SK-N-SH (cell line): Measurements from ENCODE around the gene CEBPG. TPM values are rescaled to one million over a fixed set of nuclear protein-coding genes. Genes with fewer than 3 reads are reported as not detected.

Experiments
- CTCF ChIA-PET: fragments of 300-600, 350-600 bp; formaldehyde crosslinking; extraction: SDS; loops from one replicate; lab custom pipeline; 2021; lab: Yijun Ruan, JAX
- POLR2A ChIA-PET: fragments of 350-600 bp; sonication (Branson Sonifier 250); formaldehyde crosslinking; extraction: SDS; loops from one replicate; lab custom pipeline; 2020; ENCODE audit warnings: antibody characterized with exemption, inconsistent platforms; lab: Yijun Ruan, JAX
- DNase-seq: peaks from one replicate; pipeline ENCODE4 v3.0.0; 2012
- H2AFZ ChIP-seq: fragments of 200-600 bp; sonication (generic); 2 replicates; pipeline ENCODE4 v1.8.1; 2016; ENCODE audit warnings: antibody characterized with exemption, mild to moderate bottlenecking, low read depth
- H3F3A ChIP-seq: fragments of 200-600 bp; sonication (generic); replicated peaks from 2 replicates; pipeline ENCODE3; 2016; ENCODE audit warnings: antibody characterized with exemption, mild to moderate bottlenecking; ENCODE audit not compliant: insufficient read depth
- H3K27ac ChIP-seq, 2 experiments: fragments of 200-500 bp in 1 of 2; fragments of 200-600 bp in 1 of 2; sonication (Bioruptor generic) in 1 of 2; sonication (generic), shearing (Covaris generic) in 1 of 2; 2 replicates each; pipeline versions ENCODE4 v1.5.1 to v1.6.1; 2014 to 2016; ENCODE audit warnings: low read depth in 2 of 2, inconsistent platforms in 1 of 2, low read length in 1 of 2, mild to moderate bottlenecking in 1 of 2, mixed read lengths in 1 of 2
- H3K27me3 ChIP-seq: fragments of 200-600 bp; sonication (generic), shearing (Covaris generic); 2 replicates; pipeline ENCODE4 v1.6.1; 2016; ENCODE audit warnings: mixed run types; ENCODE audit not compliant: insufficient read depth
- H3K36me3 ChIP-seq, 2 experiments: fragments of 200-500 bp in 1 of 2; fragments of 200-600 bp in 1 of 2; sonication (Bioruptor generic) in 1 of 2; sonication (generic) in 1 of 2; replicated peaks in 1 of 2; 2 replicates each; pipeline versions ENCODE3 to v1.5.1; 2014 to 2016; ENCODE audit warnings: low read length in 1 of 2, mild to moderate bottlenecking in 1 of 2; ENCODE audit not compliant: insufficient read depth in 2 of 2, control insufficient read depth in 1 of 2
- H3K4me1 ChIP-seq, 2 experiments: fragments of 200-500 bp in 1 of 2; fragments of 200-600 bp in 1 of 2; sonication (Bioruptor generic) in 1 of 2; sonication (generic), shearing (Covaris generic) in 1 of 2; 2 replicates each; pipeline versions ENCODE4 v1.5.1 to v1.6.1; 2014 to 2016; ENCODE audit warnings: low read depth in 1 of 2, low read length in 1 of 2, mixed run types in 1 of 2; ENCODE audit not compliant: insufficient read depth in 2 of 2, control insufficient read depth in 1 of 2
- H3K4me2 ChIP-seq: fragments of 200-600 bp; sonication (generic), shearing (Covaris generic); 2 replicates; pipeline ENCODE4 v1.6.1; 2017; ENCODE audit warnings: mixed run types
- H3K4me3 ChIP-seq, 2 experiments: fragments of 200-500 bp in 1 of 2; fragments of 200-600 bp in 1 of 2; sonication (Bioruptor generic) in 1 of 2; sonication (generic), shearing (Covaris generic) in 1 of 2; 2 replicates each; pipeline versions ENCODE4 v1.5.1 to v1.8.1; 2014 to 2016; ENCODE audit warnings: low read depth in 2 of 2, inconsistent platforms in 1 of 2, low read length in 1 of 2, mild to moderate bottlenecking in 1 of 2, mixed read lengths in 1 of 2, moderate library complexity in 1 of 2
- H3K79me2 ChIP-seq: fragments of 200-600 bp; sonication (generic); 2 replicates; pipeline ENCODE4 v1.8.1; 2017; ENCODE audit warnings: mild to moderate bottlenecking; ENCODE audit not compliant: insufficient read depth
- H3K9ac ChIP-seq: fragments of 200-600 bp; sonication (generic); 2 replicates; pipeline ENCODE4 v1.6.1; 2017; ENCODE audit warnings: mixed run types
- H3K9me2 ChIP-seq: fragments of 200-600 bp; sonication (generic); 2 replicates; pipeline ENCODE4 v1.6.1; 2017; ENCODE audit warnings: mixed run types
- H3K9me3 ChIP-seq: fragments of 200-600 bp; sonication (generic); 2 replicates; pipeline ENCODE4 v1.6.1; 2017; ENCODE audit warnings: mixed run types, mild to moderate bottlenecking, moderate library complexity
- H4K20me1 ChIP-seq: fragments of 200-600 bp; sonication (generic); 2 replicates; pipeline ENCODE4 v1.6.1; 2017; ENCODE audit warnings: mild to moderate bottlenecking, mixed run types; ENCODE audit not compliant: insufficient read depth
- ELF1 ChIP-seq: IDR thresholded peaks from 2 replicates; pipeline ENCODE4 v1.4.0; 2012
- EP300 ChIP-seq, 2 experiments: IDR thresholded peaks; 2 replicates each; pipeline versions ENCODE4 v1.4.0 to v1.6.1; 2012; ENCODE audit warnings: borderline replicate concordance in 1 of 2, low read depth in 1 of 2, low read length in 1 of 2
- FOSL2 ChIP-seq: IDR thresholded peaks from 2 replicates; pipeline ENCODE4 v1.4.0; 2012; ENCODE audit warnings: low read depth, mild to moderate bottlenecking, moderate library complexity, borderline replicate concordance
- JUND ChIP-seq: IDR thresholded peaks from 2 replicates; pipeline ENCODE4 v1.4.0; 2012
- MEF2A ChIP-seq: IDR thresholded peaks from 2 replicates; pipeline ENCODE4 v1.4.0; 2012; ENCODE audit warnings: low read depth, borderline replicate concordance
- POLR2AphosphoS5 ChIP-seq: IDR thresholded peaks from 2 replicates; pipeline ENCODE4 v1.6.1; 2012; ENCODE audit warnings: low read depth, low read length
- RAD21 ChIP-seq: IDR thresholded peaks from 2 replicates; pipeline ENCODE4 v1.6.1; 2012; ENCODE audit warnings: mild to moderate bottlenecking, low read length
- SIN3A ChIP-seq: IDR thresholded peaks from 2 replicates; pipeline ENCODE4 v1.6.1; 2012; ENCODE audit warnings: low read depth, mild to moderate bottlenecking, low read length, moderate library complexity, borderline replicate concordance
- SMC3 ChIP-seq: IDR thresholded peaks from 2 replicates; pipeline ENCODE4 v1.6.1; 2012; ENCODE audit warnings: low read depth, low read length, improper control_type of control experiment
- TCF12 ChIP-seq: IDR thresholded peaks from 2 replicates; pipeline ENCODE4 v1.4.0; 2012
- TEAD4 ChIP-seq: IDR thresholded peaks from 2 replicates; pipeline ENCODE4 v1.4.0; 2012; ENCODE audit warnings: mild to moderate bottlenecking, borderline replicate concordance; ENCODE audit not compliant: insufficient read depth
- YY1 ChIP-seq: IDR thresholded peaks from 2 replicates; pipeline ENCODE4 v1.4.0; 2012; ENCODE audit warnings: low read depth, mild to moderate bottlenecking
- WGBS: methylation state at CpG from one replicate; pipeline ENCODE4 v1.1.6; 2017; ENCODE audit warnings: low lambda C conversion rate; 5-methylcytosine and 5-hydroxymethylcytosine counted together
- polyA plus RNA-seq, 3 experiments: library from polyadenylated mRNA; depleted of rRNA; stranded (reverse); fragments of >200 nt; gene quantifications; 2 replicates each; pipeline ENCODE4 v1.2.3, GENCODE V29; 2012
- TF ChIP-seq, protein P1 (sequence below): IDR thresholded peaks from 2 replicates; pipeline ENCODE4 v1.4.0; 2012; ENCODE audit warnings: low read depth, borderline replicate concordance
- TF ChIP-seq, protein P2 (sequence below): IDR thresholded peaks from 2 replicates; pipeline ENCODE4 v1.4.0; 2012; ENCODE audit warnings: low read depth, borderline replicate concordance
- TF ChIP-seq, protein P3 (sequence below): IDR thresholded peaks from 2 replicates; pipeline ENCODE4; 2012
- TF ChIP-seq, protein P4 (sequence below): IDR thresholded peaks from 2 replicates; pipeline ENCODE4 v1.4.0; 2012; ENCODE audit warnings: low read depth

Gene CEBPG
- polyA plus RNA-seq, 1 of the 3 experiments (the other 2 are of a cell fraction): 9.1 TPM

DNA sequence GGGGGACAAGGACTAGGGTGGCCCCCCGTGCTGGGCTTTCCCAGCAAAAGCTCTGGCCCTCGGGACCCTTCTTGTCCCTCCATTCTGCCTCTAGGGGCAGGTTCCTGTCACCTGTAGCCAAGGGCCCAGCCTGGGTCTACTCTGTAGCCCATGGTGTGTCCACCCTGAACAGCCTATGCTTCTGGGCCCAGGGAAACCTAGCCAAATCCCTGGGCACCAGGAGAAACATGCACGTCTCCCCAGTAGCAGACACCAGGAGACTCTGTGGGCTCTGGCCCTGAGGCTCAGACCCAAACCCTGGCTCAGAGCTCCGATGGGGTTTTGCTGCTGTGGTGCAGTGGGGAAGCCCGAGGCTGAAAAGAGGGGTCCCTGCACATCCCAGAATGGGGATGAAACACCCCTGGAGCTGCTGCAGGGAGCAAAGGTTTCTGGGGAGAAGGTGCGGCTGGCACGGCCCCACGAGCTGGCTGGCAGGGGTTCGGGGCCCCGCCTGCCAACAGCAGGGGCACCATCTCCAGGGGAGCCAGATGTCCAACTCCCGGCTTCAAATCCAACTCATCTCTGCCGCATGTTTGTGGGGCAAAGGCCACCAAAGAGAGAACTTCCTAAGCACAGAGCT, 18.2 kb downstream of the CEBPG start:
- Histone ChIP-seq H3K27me3 (no peaks in the 10 kb centered on the region), H3K27ac (no peak overlapping the region), H4K20me1 (peaks cover 39% of the 10 kb centered on the region), H3K4me1 (peaks cover 0 to 47% of the 10 kb centered on the region in 2 experiments; a peak in 1 of 4 replicates), H3K4me3 (no peak overlapping the region), H3K4me2 (no peak overlapping the region), H3K9me2 (no peaks in the 10 kb centered on the region), H3K79me2 (0 out of 2 replicates have a peak, but pooled peaks cover under 1% of the 10 kb centered on the region), H3K9me3 (no peaks in the 10 kb centered on the region), H3K36me3 (peaks cover 0 to 15% of the 10 kb centered on the region in 2 experiments), H3K9ac (no peak overlapping the region), H2AFZ (no peak overlapping the region), H3F3A (no peaks in the 10 kb centered on the region)
- WGBS: 87% methylated on average over 3 of the region's 12 CpGs
- ChIA-PET POLR2A (interaction anchor here (1.0 kb wide), 1 partner anchor 19 kb away, joined by 3 read pairs; the partner anchor contains the start of gene CEBPG), CTCF (interaction anchor here (0.9 to 22.5 kb wide), 7 partner anchors 10 to 151 kb away, joined by 3 to 511 read pairs (median 7); partner anchors contain the start of gene CEBPA)
- peak; percentile 26 for DNase-seq
- TF ChIP-seq TEAD4: no peak
- TF ChIP-seq EP300 (IDR thresholded peaks at IDR 0.05; ENCODE audit: borderline replicate concordance in 1 of 2, low read depth in 1 of 2, low read length in 1 of 2): no peak
- no peak for TF ChIP-seq ELF1
- TF ChIP-seq, protein P1, sequence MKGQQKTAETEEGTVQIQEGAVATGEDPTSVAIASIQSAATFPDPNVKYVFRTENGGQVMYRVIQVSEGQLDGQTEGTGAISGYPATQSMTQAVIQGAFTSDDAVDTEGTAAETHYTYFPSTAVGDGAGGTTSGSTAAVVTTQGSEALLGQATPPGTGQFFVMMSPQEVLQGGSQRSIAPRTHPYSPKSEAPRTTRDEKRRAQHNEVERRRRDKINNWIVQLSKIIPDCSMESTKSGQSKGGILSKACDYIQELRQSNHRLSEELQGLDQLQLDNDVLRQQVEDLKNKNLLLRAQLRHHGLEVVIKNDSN: no peak
- no peak for TF ChIP-seq FOSL2
- TF ChIP-seq YY1: no peak
- TF ChIP-seq, protein P2, sequence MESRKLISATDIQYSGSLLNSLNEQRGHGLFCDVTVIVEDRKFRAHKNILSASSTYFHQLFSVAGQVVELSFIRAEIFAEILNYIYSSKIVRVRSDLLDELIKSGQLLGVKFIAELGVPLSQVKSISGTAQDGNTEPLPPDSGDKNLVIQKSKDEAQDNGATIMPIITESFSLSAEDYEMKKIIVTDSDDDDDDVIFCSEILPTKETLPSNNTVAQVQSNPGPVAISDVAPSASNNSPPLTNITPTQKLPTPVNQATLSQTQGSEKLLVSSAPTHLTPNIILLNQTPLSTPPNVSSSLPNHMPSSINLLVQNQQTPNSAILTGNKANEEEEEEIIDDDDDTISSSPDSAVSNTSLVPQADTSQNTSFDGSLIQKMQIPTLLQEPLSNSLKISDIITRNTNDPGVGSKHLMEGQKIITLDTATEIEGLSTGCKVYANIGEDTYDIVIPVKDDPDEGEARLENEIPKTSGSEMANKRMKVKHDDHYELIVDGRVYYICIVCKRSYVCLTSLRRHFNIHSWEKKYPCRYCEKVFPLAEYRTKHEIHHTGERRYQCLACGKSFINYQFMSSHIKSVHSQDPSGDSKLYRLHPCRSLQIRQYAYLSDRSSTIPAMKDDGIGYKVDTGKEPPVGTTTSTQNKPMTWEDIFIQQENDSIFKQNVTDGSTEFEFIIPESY: no peak
- no peak for TF ChIP-seq POLR2AphosphoS5
- TF ChIP-seq, protein P3, sequence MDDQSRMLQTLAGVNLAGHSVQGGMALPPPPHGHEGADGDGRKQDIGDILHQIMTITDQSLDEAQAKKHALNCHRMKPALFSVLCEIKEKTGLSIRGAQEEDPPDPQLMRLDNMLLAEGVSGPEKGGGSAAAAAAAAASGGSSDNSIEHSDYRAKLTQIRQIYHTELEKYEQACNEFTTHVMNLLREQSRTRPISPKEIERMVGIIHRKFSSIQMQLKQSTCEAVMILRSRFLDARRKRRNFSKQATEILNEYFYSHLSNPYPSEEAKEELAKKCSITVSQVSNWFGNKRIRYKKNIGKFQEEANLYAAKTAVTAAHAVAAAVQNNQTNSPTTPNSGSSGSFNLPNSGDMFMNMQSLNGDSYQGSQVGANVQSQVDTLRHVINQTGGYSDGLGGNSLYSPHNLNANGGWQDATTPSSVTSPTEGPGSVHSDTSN: no peak
- TF ChIP-seq JUND: no peak
- TF ChIP-seq, protein P4, sequence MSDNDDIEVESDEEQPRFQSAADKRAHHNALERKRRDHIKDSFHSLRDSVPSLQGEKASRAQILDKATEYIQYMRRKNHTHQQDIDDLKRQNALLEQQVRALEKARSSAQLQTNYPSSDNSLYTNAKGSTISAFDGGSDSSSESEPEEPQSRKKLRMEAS: no peak
- no peak for TF ChIP-seq SMC3
- TF ChIP-seq TCF12: no peak
- TF ChIP-seq SIN3A: no peak
- TF ChIP-seq MEF2A: no peak
- TF ChIP-seq RAD21: no peak
